ENCODE measurements around the gene KCNQ2. TPM values are rescaled to one million over a fixed set of nuclear protein-coding genes. Genes with fewer than 3 reads are reported as not detected.

KCNQ2 gene
- total RNA-seq, 1 experiment from 2014 or later, result 0.25 TPM

DNA sequence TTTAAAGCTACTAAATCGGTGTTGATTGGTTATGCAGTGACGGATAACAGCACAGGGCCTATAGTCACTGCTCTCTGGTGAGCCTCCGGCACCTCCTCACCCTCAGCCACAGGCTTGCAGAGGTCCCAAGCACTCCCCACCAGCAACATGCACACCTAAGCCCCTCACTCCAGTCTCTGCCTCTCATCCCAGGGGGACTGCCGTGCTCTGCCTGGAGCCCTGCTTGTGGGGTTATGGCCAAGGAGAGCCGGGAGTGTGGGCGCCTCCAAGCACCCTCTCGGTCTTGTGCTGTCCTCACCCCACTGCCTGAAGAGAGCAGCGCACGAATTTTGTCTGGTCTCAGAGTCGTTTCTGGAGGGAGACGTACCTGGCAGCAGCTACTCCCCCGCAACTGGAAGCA, 33.3 kb upstream of the KCNQ2 start:
- Histone ChIP-seq H3K4me1 (no peaks in the 10 kb centered on the region), H3K4me3 (ENCODE audit: low read depth, low read length) (no peak overlapping the region), H3K36me3 (ENCODE audit: control insufficient read depth, insufficient read depth, low read length) (no peaks in the 10 kb centered on the region), H3K27me3 (replicated peaks; ENCODE audit: control insufficient read depth, insufficient read depth, low read length) (no peaks in the 10 kb centered on the region; the same call in 1 of the 2 replicates), H3K9me3 (no peaks in the 10 kb centered on the region)
- H3K4me1 Mint-ChIP-seq (ENCODE audit: low read depth, unreplicated experiment), result no peaks in the 10 kb centered on the region
- no peak overlapping the region for H3K27ac Mint-ChIP-seq (ENCODE audit: unreplicated experiment)
- peaks cover 19% of the 10 kb centered on the region for H3K27me3 Mint-ChIP-seq (ENCODE audit: insufficient read depth, unreplicated experiment)
- TF ChIP-seq, protein P1, sequence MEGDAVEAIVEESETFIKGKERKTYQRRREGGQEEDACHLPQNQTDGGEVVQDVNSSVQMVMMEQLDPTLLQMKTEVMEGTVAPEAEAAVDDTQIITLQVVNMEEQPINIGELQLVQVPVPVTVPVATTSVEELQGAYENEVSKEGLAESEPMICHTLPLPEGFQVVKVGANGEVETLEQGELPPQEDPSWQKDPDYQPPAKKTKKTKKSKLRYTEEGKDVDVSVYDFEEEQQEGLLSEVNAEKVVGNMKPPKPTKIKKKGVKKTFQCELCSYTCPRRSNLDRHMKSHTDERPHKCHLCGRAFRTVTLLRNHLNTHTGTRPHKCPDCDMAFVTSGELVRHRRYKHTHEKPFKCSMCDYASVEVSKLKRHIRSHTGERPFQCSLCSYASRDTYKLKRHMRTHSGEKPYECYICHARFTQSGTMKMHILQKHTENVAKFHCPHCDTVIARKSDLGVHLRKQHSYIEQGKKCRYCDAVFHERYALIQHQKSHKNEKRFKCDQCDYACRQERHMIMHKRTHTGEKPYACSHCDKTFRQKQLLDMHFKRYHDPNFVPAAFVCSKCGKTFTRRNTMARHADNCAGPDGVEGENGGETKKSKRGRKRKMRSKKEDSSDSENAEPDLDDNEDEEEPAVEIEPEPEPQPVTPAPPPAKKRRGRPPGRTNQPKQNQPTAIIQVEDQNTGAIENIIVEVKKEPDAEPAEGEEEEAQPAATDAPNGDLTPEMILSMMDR (IDR thresholded peaks at IDR 0.05; ENCODE audit: insufficient read depth in 1 of 2, low read depth in 1 of 2, low read length in 1 of 2, severe bottlenecking in 1 of 2, unreplicated experiment in 1 of 2), result no peak
- no peaks in the 10 kb centered on the region for H3K36me3 Mint-ChIP-seq (ENCODE audit: insufficient read depth, unreplicated experiment)
- intact Hi-C loops (cut with micrococcal nuclease; ENCODE audit: unreplicated experiment), result no loop called here
- CTCF ChIA-PET, result no interaction called here
- DNase-seq, result no peak
- H3K4me3 Mint-ChIP-seq (ENCODE audit: unreplicated experiment), result no peak overlapping the region
- H3K9me3 Mint-ChIP-seq (ENCODE audit: unreplicated experiment), result no peaks in the 10 kb centered on the region
- POLR2A ChIA-PET, result interaction anchor here (1.3 kb wide), 1 partner anchor 15 kb away, joined by 3 read pairs; no protein-coding TSS in a partner anchor
- no TSS peak for BruUV-seq (replicated peaks)

GRCh38 chr20:63505281-63505680, 32.8 kb upstream of the KCNQ2 start:
- H3K27me3 ChIP-seq (replicated peaks; ENCODE audit: control insufficient read depth, insufficient read depth, low read length), result no peaks in the 10 kb centered on the region; the same call in 1 of the 2 replicates

GRCh38 chr20:63504642-63505041, 32.2 kb upstream of the KCNQ2 start:
- H3K4me3 Mint-ChIP-seq (ENCODE audit: unreplicated experiment), result no peak overlapping the region
- Histone ChIP-seq H3K4me1 (no peaks in the 10 kb centered on the region), H3K9me3 (no peaks in the 10 kb centered on the region), H3K27me3 (replicated peaks; ENCODE audit: control insufficient read depth, insufficient read depth, low read length) (no peaks in the 10 kb centered on the region; the same call in 1 of the 2 replicates), H3K4me3 (ENCODE audit: low read depth, low read length) (no peak overlapping the region), H3K36me3 (ENCODE audit: control insufficient read depth, insufficient read depth, low read length) (no peaks in the 10 kb centered on the region)
- BruUV-seq (replicated peaks), result no TSS peak
- H3K27me3 Mint-ChIP-seq (ENCODE audit: insufficient read depth, unreplicated experiment), result peaks cover 15% of the 10 kb centered on the region
- no peaks in the 10 kb centered on the region for H3K36me3 Mint-ChIP-seq (ENCODE audit: insufficient read depth, unreplicated experiment)
- intact Hi-C loops (cut with micrococcal nuclease; ENCODE audit: unreplicated experiment), result no loop called here
- H3K4me1 Mint-ChIP-seq (ENCODE audit: low read depth, unreplicated experiment), result no peaks in the 10 kb centered on the region
- POLR2A ChIA-PET, result interaction anchor here (1.3 kb wide), 1 partner anchor 17 kb away, joined by 3 read pairs; no protein-coding TSS in a partner anchor
- H3K9me3 Mint-ChIP-seq (ENCODE audit: unreplicated experiment), result no peaks in the 10 kb centered on the region
- CTCF ChIA-PET, result no interaction called here
- TF ChIP-seq, protein P1 (IDR thresholded peaks at IDR 0.05; ENCODE audit: insufficient read depth in 1 of 2, low read depth in 1 of 2, low read length in 1 of 2, severe bottlenecking in 1 of 2, unreplicated experiment in 1 of 2), result no peak
- no peak for DNase-seq
- H3K27ac Mint-ChIP-seq (ENCODE audit: unreplicated experiment), result no peak overlapping the region

More at GRCh38 chr20:63505281-63505680, 32.8 kb upstream of the KCNQ2 start:
- Mint-ChIP-seq H3K9me3 (ENCODE audit: unreplicated experiment) (no peaks in the 10 kb centered on the region), H3K4me1 (ENCODE audit: low read depth, unreplicated experiment) (no peaks in the 10 kb centered on the region), H3K36me3 (ENCODE audit: insufficient read depth, unreplicated experiment) (no peaks in the 10 kb centered on the region), H3K27ac (ENCODE audit: unreplicated experiment) (no peak overlapping the region), H3K4me3 (ENCODE audit: unreplicated experiment) (no peak overlapping the region), H3K27me3 (ENCODE audit: insufficient read depth, unreplicated experiment) (peaks cover 19% of the 10 kb centered on the region)
- BruUV-seq (replicated peaks), result no TSS peak
- no peaks in the 10 kb centered on the region for H3K36me3 ChIP-seq (ENCODE audit: control insufficient read depth, insufficient read depth, low read length)
- intact Hi-C loops (cut with micrococcal nuclease; ENCODE audit: unreplicated experiment), result no loop called here
- no peaks in the 10 kb centered on the region for H3K9me3 ChIP-seq
- ChIA-PET POLR2A (interaction anchor here (1.3 kb wide), 1 partner anchor 16 kb away, joined by 3 read pairs; no protein-coding TSS in a partner anchor), CTCF (no interaction called here)
- no peak for DNase-seq
- H3K4me1 ChIP-seq, result no peaks in the 10 kb centered on the region
- no peak overlapping the region for H3K4me3 ChIP-seq (ENCODE audit: low read depth, low read length)
- TF ChIP-seq, protein P1 (IDR thresholded peaks at IDR 0.05; ENCODE audit: insufficient read depth in 1 of 2, low read depth in 1 of 2, low read length in 1 of 2, severe bottlenecking in 1 of 2, unreplicated experiment in 1 of 2), result no peak

Data from Caco-2 (cell line).